Measurements from ENCODE around the gene PPP1R16B.

Gene PPP1R16B

DNA sequence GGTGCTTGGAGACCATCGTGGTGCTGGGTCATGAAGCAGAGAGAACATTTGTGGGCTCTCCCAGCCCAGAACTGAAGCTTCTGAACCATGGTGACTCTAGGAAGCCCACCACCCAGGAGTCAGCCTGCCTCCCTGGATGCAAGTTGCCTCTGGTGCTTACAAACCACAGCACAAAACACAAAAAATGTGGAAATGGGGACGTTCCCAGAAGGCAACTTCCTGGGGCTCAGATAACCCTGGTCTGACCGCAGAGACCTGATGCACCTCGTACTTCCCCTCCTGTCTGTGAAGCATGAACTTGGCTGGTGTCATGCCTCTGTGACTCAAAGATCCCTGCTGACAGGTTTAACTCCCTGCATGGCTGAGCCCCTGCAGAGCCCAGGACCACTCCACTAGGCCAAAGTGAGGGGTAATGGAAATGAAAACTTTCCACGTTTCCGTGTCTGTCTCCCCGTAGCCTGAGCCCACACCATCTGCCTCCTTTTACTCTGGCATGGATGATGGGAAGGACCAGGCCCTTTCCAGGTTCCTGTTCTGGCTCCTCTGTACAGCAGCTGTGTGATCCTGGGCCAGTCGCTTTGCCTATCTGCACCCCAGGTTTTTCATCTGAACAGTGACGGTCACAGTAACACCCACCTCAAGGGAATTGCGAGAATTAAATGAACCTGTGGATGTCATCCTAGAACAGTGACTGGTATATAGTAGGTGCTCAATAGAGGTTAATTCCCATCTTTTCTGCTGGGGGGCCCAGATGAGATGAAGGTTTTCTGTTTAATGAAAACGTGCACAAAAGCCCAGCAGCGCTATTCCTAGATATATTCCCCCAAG is 57.7 kb downstream of the PPP1R16B start:
- Histone ChIP-seq H3K36me3 (peaks cover 13% of the 10 kb centered on the region), H3K9me3 (no peaks in the 10 kb centered on the region)
- no peak for DNase-seq

DNA sequence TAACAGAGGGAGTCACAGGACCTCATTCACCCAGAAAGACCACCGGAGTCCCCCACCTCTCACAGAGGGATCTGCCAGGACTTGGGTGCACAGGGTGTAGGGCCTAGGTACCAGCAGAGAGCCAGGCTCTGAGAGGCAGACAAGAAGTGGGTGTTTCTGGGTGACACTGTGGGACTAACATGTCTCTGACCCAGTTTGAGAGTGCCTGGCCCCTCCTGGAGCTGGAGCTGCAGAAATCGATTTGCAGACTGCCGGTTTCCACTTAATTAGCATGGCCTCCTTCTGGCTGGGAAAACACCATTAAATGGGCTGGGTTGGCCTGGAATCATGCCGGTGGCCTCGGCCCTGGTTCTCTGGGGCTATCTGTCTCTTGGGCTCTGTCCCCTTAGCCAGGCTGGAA is 59.2 kb downstream of the PPP1R16B start:
- Histone ChIP-seq H3K27me3 (no peaks in the 10 kb centered on the region), H3K4me1 (peaks cover 50% of the 10 kb centered on the region), H3K9me3 (no peaks in the 10 kb centered on the region), H3K4me3 (ENCODE audit: low read depth, low read length) (no peak overlapping the region), H3K36me3 (peaks cover 13% of the 10 kb centered on the region)
- DNase-seq, result peak; percentile 59
- TF ChIP-seq, protein P1, sequence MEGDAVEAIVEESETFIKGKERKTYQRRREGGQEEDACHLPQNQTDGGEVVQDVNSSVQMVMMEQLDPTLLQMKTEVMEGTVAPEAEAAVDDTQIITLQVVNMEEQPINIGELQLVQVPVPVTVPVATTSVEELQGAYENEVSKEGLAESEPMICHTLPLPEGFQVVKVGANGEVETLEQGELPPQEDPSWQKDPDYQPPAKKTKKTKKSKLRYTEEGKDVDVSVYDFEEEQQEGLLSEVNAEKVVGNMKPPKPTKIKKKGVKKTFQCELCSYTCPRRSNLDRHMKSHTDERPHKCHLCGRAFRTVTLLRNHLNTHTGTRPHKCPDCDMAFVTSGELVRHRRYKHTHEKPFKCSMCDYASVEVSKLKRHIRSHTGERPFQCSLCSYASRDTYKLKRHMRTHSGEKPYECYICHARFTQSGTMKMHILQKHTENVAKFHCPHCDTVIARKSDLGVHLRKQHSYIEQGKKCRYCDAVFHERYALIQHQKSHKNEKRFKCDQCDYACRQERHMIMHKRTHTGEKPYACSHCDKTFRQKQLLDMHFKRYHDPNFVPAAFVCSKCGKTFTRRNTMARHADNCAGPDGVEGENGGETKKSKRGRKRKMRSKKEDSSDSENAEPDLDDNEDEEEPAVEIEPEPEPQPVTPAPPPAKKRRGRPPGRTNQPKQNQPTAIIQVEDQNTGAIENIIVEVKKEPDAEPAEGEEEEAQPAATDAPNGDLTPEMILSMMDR (IDR thresholded peaks at IDR 0.05; ENCODE audit: low read depth, low read length), result no peak

More for the DNA sequence above, 57.7 kb downstream of the PPP1R16B start:
- Histone ChIP-seq H3K4me3 (ENCODE audit: low read depth, low read length) (no peak overlapping the region), H3K4me1 (peaks cover 48% of the 10 kb centered on the region), H3K27me3 (no peaks in the 10 kb centered on the region)
- TF ChIP-seq, protein P1 (IDR thresholded peaks at IDR 0.05; ENCODE audit: low read depth, low read length), result no peak

DNA sequence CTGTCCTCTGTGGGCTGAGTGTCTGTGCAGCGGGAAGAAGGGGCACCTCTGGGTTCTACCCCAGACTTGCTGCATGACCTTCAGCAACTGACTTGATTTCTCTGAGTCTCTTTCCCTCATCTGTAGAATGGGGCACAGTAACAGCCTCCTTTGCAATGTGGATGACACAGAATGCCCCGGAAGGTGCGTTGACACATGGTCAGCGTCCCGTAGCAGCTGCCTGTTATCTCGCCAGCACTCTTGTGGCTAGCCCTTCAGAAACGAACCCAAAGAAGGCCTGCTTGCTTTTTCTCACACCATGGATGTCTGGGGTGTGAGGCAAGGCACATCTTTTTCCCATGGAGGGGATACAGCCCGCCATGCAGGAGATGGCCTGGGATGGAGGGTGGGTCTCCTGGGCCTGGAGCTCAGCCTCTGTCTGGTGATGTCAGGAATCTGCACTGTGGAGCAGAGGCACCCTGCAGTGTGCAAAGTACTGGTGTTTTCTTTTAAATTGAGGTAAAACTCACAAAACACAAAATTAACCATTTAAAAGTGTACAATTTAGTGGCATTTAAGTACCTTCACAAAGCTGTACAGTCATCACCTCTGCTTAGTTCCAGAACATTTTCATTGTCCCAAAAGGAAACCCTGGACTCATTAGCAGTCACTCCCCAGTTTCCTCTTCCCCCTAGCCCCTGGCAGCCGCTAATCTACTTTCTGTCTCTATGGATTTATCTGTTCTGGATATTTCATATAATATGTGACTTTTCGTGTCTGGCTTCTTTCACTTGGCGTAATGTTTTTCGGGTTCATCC is 61.0 kb downstream of the PPP1R16B start:
- DNase-seq, result peak; percentile 42
- no peak overlapping the region for H3K4me3 ChIP-seq (ENCODE audit: low read depth, low read length)
- H3K36me3 ChIP-seq, result peaks cover 9% of the 10 kb centered on the region
- no peaks in the 10 kb centered on the region for H3K27me3 ChIP-seq
- H3K4me1 ChIP-seq, result peaks cover 58% of the 10 kb centered on the region
- TF ChIP-seq, protein P1 (IDR thresholded peaks at IDR 0.05; ENCODE audit: low read depth, low read length), result no peak
- H3K9me3 ChIP-seq, result no peaks in the 10 kb centered on the region

DNA sequence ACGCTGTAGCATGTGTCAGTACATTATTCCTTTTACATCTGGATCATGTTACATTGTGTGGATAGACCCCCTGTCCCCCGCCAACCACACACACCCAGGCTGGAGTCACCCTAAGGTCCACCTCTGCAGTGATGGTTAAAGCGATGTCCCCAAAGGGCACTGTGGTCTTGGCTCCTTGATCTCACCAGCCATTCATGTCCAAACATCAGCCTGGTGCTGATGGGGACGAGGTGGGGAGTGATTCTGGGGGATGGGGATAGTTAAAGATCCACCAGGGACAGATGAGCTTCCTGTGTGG is 61.5 kb downstream of the PPP1R16B start:
- Histone ChIP-seq H3K4me3 (ENCODE audit: low read depth, low read length) (no peak overlapping the region), H3K4me1 (peaks cover 58% of the 10 kb centered on the region), H3K9me3 (no peaks in the 10 kb centered on the region), H3K27me3 (no peaks in the 10 kb centered on the region), H3K36me3 (peaks cover 6% of the 10 kb centered on the region)
- no peak for DNase-seq
- TF ChIP-seq, protein P1 (IDR thresholded peaks at IDR 0.05; ENCODE audit: low read depth, low read length), result no peak

DNA sequence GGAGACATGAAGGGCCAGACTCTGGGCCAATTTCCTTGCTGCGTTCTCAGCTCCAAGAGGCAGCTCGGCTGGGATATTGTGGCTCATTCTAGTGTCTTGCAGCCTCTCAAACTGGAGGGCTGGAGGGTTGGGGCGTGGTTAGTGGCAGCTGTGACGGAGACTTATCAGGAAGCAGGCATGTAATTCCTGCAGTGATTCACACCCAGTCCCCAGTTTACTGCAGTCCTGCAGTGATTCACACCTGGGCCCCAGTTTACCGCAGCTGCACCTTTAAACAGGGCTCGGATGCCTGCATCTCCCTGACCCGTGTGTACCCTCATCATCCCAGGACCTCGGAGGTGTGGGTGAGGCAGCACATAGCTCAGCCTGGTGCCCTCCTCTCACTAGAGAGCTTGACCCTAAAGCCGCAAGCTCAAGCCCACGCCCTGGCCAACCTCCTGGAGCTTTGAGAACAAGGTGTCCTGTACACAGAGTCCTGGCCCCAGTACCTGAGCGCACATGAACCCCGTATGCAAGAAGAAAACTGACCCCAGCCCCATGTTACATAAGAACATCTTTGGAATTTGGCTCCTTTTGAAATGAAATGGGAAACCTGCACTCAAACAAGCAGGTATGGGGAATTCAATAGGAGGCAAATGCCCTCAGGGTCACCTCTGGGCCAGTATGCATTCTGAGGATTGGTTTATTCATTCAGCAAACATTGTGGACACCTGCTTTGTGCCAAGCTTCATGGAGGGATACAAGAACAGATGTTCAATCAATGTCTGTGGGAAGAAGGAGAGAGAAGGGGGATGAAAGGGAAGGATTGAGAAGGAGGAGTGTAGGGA is 65.4 kb downstream of the PPP1R16B start:
- peak; percentile 39 for DNase-seq
- peaks cover 48% of the 10 kb centered on the region for H3K4me1 ChIP-seq
- H3K27me3 ChIP-seq, result no peaks in the 10 kb centered on the region
- H3K4me3 ChIP-seq (ENCODE audit: low read depth, low read length), result no peak overlapping the region
- no peaks in the 10 kb centered on the region for H3K9me3 ChIP-seq
- no peaks in the 10 kb centered on the region for H3K36me3 ChIP-seq
- TF ChIP-seq, protein P1 (IDR thresholded peaks at IDR 0.05; ENCODE audit: low read depth, low read length), result no peak
